Stimulated activated CD4-positive, alpha-beta T cell treated with anti-CD3 and anti-CD28 coated beads, Interleukin-15, amount 100 ng/mL, for 1 hour (primary cell): Measurements from ENCODE around the gene NEK11.

Experiments
- DNase-seq, 2 donors: peaks; one replicate each; pipeline ENCODE4 v3.0.0-alpha.2; 2020; ENCODE audit warnings: low read depth in 1 of 2, low spot score in 1 of 2

NEK11 gene

GRCh38 chr3:131140891-131141290 lies 114.2 kb downstream of the NEK11 start:
- no peak for DNase-seq

GRCh38 chr3:131141770-131142169 lies 115.1 kb downstream of the NEK11 start:
- DNase-seq: no peak

- DNase-seq: no peak
Measured at GRCh38 chr3:131142580-131142979, 115.9 kb downstream of the NEK11 start.

GRCh38 chr3:131143802-131144201 lies 117.1 kb downstream of the NEK11 start:
- no peak for DNase-seq

GRCh38 chr3:131147534-131147933 lies 120.9 kb downstream of the NEK11 start:
- DNase-seq: no peak

GRCh38 chr3:131158434-131158833 lies 131.8 kb downstream of the NEK11 start:
- no peak for DNase-seq

- DNase-seq: no peak
Measured at GRCh38 chr3:131162516-131162915, 135.8 kb downstream of the NEK11 start.

GRCh38 chr3:131167867-131168266 lies 141.2 kb downstream of the NEK11 start:
- DNase-seq: no peak

- DNase-seq: no peak
Measured at GRCh38 chr3:131169331-131169730, 142.7 kb downstream of the NEK11 start.

- no peak for DNase-seq
Measured at GRCh38 chr3:131172502-131173200, 146.0 kb downstream of the NEK11 start.

- DNase-seq: no peak
Measured at GRCh38 chr3:131174752-131175151, 148.1 kb downstream of the NEK11 start.

- no peak for DNase-seq
Measured at GRCh38 chr3:131178710-131179375, 152.2 kb downstream of the NEK11 start.

- DNase-seq: no peak
Measured at GRCh38 chr3:131192701-131193100, 166.0 kb downstream of the NEK11 start.

GRCh38 chr3:131193641-131194238 lies 167.1 kb downstream of the NEK11 start:
- DNase-seq: no peak

- DNase-seq: no peak
Measured at GRCh38 chr3:131194816-131195215, 168.1 kb downstream of the NEK11 start.

GRCh38 chr3:131200636-131201199 lies 174.0 kb downstream of the NEK11 start:
- no peak for DNase-seq

GRCh38 chr3:131216330-131216729 lies 189.7 kb downstream of the NEK11 start:
- no peak for DNase-seq

GRCh38 chr3:131216801-131217200 lies 190.1 kb downstream of the NEK11 start:
- no peak for DNase-seq

- DNase-seq: no peak
Measured at GRCh38 chr3:131217296-131217741, 190.6 kb downstream of the NEK11 start.

GRCh38 chr3:131218196-131218595 lies 191.5 kb downstream of the NEK11 start:
- DNase-seq: no peak

GRCh38 chr3:131221731-131222130 lies 195.1 kb downstream of the NEK11 start:
- no peak for DNase-seq

- DNase-seq: no peak
Measured at GRCh38 chr3:131222599-131222998, 195.9 kb downstream of the NEK11 start.
